HG02885 (cell line): ENCODE measurements around the gene BRINP3.
"Not testable (repeated sequence)": the region's sequence is repeated elsewhere in the genome, so short reads cannot be mapped to it uniquely, and the experiment has no call there.

Source experiments
- ATAC-seq: cut with Tn5 transposase; IDR thresholded peaks from one replicate; pipeline ENCODE4 v1.9.1; 2021; ENCODE audit warnings: mild to moderate bottlenecking; ENCODE audit not compliant: unreplicated experiment, poor library complexity

BRINP3 gene

GRCh38 chr1:190138702-190139101, 339.0 kb downstream of the BRINP3 start:
- ATAC-seq, result no peak

GRCh38 chr1:190138266-190138665, 339.4 kb downstream of the BRINP3 start:
- ATAC-seq, result no peak

DNA sequence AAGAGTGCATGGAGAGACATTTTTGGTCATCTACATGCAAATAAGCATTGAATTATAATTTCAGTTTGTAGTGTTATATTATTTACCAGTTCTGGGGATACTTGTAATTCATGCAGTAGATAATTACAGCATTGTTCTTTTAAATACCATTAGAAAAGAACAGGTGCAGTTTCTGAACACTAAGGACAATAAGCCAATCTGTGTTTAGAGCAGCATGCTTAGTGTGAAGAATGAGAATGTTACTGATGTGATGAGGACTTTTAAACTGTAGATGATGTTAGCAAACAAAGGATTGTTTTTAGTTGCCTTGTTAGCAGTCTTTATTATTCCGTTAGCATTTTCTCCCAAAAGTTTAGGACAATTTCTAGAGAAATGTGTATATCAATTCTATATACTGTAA, 348.3 kb downstream of the BRINP3 start:
- no peak for ATAC-seq

GRCh38 chr1:190126728-190127127, 350.9 kb downstream of the BRINP3 start:
- ATAC-seq, result no peak

DNA sequence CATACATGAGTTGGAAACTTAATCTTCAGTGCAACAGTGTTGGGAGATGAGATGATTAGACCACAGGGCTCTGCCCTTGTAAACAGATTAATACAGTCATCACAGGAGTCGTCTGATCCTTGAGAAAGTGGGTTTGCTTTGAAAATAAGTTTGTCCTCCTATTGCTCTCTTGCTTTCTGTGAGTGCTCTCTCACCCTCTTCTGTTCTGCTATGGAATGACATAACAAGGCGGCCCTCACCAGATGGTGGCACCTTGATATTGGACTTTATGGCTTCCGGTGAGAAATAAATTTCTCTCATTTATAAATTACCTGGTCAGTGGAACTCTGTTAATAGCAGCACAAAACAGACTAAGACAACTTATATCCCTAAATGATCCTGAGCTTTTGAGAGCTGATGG, 353.6 kb downstream of the BRINP3 start:
- ATAC-seq, result no peak

GRCh38 chr1:190120564-190120963, 357.1 kb downstream of the BRINP3 start:
- ATAC-seq, result not testable (repeated sequence)

DNA sequence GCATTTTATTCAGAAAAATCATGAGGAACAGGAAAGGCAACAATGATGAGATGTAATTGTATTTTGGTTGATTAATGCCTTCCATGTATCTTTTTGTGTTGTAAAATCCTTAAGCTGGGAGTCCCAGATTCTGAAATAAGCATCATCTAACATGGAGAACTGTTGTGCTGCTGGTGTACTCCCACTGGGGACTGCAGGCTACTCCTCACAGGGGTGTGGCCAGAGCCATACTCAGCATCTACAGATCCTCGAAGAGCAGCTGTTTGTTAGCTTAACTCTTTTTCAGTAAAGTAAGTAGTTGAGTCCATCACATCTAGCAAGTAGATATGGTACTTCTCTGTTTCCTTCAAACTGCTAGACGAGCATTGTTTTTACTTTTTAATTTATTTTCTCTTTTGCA, 358.0 kb downstream of the BRINP3 start:
- ATAC-seq, result no peak

DNA sequence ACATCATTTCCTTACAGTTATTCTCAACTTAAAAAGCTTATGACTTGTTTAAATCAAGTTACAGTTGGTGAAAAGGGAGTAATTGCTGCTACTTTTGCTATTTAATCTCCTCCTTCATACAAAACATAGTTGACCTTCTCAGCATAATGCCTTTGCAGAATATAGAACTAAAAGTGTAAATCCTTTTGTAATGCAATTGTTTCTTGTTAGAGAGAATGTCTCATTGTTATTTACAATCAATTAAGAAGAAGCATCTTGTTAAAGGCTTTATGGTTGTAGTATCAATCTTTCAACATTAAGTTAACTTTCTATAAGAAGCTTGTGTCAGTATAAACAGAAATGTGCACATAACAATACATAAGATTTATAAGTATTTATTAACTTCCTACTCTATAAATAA, 360.7 kb downstream of the BRINP3 start:
- ATAC-seq, result no peak

GRCh38 chr1:190104961-190105360, 372.7 kb downstream of the BRINP3 start:
- no peak for ATAC-seq

GRCh38 chr1:190102757-190103326, 374.8 kb downstream of the BRINP3 start:
- ATAC-seq, result no peak

GRCh38 chr1:190101756-190102155, 375.9 kb downstream of the BRINP3 start:
- no peak for ATAC-seq

DNA sequence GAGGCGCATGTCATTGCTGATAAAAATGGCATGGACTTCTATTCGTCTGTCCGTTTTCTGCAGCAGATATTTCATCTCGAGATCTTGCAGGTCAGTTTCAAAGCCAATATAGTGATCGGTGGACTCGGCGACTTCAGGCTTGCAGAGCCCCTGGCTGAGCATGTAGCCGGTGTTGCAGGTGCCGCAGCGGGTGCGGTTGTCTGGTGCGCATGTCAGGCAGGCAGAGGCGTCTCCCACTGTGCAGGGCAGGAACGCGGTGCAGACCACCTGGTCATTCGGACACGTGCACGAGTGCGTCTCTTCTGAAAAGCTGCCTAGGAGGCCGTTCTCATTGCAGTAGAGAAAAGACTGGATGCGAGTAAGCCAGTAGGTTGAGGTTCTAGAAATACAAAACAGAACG, 378.9 kb downstream of the BRINP3 start:
- ATAC-seq, result no peak

GRCh38 chr1:190098107-190098506, 379.6 kb downstream of the BRINP3 start:
- ATAC-seq, result no peak

- no peak for ATAC-seq
Observed at GRCh38 chr1:190095596-190095995, 382.1 kb downstream of the BRINP3 start.

DNA sequence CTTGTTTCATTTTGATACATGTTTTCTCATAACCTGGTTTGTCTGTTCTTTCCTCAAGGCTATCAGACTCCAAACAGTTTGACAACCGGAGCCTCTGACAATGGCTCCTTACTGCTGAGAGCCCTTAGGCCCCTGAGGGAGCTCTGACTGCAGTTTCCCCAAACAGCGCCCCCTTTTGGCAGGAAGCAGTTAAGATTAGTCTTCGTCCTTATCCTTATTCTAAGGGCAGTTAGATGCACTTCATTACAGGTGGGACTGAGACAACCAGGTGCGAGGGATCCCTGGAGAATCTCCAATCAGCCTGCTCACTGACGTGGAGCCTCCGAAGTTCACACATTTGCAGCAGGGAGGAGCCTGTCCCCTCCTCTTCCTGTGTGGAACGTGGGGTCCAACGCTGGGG, 393.1 kb downstream of the BRINP3 start:
- no peak for ATAC-seq

DNA sequence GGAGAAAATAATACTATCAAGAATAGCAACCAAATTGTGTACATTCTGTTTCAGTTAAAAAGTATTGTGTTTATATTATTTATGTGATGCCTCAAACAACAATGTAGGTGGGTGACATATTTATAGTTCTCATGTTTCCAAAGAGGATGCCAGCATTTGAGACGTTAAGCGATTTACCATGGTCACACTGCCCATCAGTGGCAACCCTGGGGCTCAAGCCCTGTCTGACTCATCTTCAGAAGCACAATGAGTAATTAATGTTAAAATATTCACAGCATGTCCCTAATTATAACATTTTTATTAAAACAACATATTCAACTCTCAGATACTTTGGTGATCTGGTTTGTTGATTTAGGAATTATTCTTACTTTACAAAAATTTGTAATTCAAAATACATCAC, 409.4 kb downstream of the BRINP3 start:
- ATAC-seq, result no peak

- ATAC-seq, result no peak
Observed at GRCh38 chr1:190067592-190067991, 410.1 kb downstream of the BRINP3 start.

DNA sequence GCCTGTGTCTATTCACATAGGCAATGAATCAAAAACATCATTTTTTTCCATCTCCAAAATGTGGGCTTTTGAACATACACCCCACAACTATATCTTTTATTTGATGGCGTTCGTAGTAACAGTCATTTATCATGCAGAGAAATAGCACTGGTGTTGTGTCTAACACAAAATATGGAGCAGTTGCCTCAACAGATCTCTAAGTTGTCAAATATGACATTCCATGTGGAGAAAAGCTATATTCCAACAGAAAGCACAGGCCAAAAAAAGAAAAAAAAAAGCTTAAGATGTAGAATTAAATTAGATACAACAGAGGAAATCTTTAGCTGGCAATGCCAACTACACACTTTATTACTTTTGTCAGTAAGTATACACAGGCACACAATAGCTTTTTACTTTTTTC, 411.7 kb downstream of the BRINP3 start:
- no peak for ATAC-seq

- no peak for ATAC-seq
Observed at GRCh38 chr1:190049314-190049713, 428.4 kb downstream of the BRINP3 start.
